ENCODE measurements around the gene GREB1.
A peak's percentile ranks its signal among the peaks of the same experiment; 100 is the strongest.
"Not testable (repeated sequence)": the region's sequence is repeated elsewhere in the genome, so short reads cannot be mapped to it uniquely, and the experiment has no call there.

The GREB1 gene

GRCh38 chr2:11659115-11659475 is 125.2 kb downstream of the GREB1 start:
- H3K27me3 Mint-ChIP-seq (ENCODE audit: low read depth) = no peaks in the 10 kb centered on the region
- no peak overlapping the region for H3K27ac Mint-ChIP-seq
- no peak for DNase-seq (ENCODE audit: low spot score)
- H3K36me3 Mint-ChIP-seq (ENCODE audit: low read depth) = no peaks in the 10 kb centered on the region
- H3K9me3 Mint-ChIP-seq = peaks cover 11% of the 10 kb centered on the region
- H3K4me1 Mint-ChIP-seq (ENCODE audit: low read depth) = no peaks in the 10 kb centered on the region
- H3K4me3 Mint-ChIP-seq = no peak overlapping the region

GRCh38 chr2:11659851-11660250 is 126.0 kb downstream of the GREB1 start:
- no peaks in the 10 kb centered on the region for H3K27me3 Mint-ChIP-seq (ENCODE audit: low read depth)
- H3K27ac Mint-ChIP-seq = no peak overlapping the region
- no peaks in the 10 kb centered on the region for H3K4me1 Mint-ChIP-seq (ENCODE audit: low read depth)
- H3K9me3 Mint-ChIP-seq = peaks cover 11% of the 10 kb centered on the region
- no peak for DNase-seq (ENCODE audit: low spot score)
- H3K4me3 Mint-ChIP-seq = no peak overlapping the region
- H3K36me3 Mint-ChIP-seq (ENCODE audit: low read depth) = no peaks in the 10 kb centered on the region

GRCh38 chr2:11660396-11660795 is 126.6 kb downstream of the GREB1 start:
- DNase-seq (ENCODE audit: low spot score); H3K4me1 Mint-ChIP-seq (ENCODE audit: low read depth); H3K27ac Mint-ChIP-seq; H3K36me3 Mint-ChIP-seq (ENCODE audit: low read depth); H3K27me3 Mint-ChIP-seq (ENCODE audit: low read depth); H3K4me3 Mint-ChIP-seq: not testable (repeated sequence)
- H3K9me3 Mint-ChIP-seq = peaks cover 11% of the 10 kb centered on the region

- Mint-ChIP-seq H3K4me3 (no peak overlapping the region), H3K9me3 (peaks cover 11% of the 10 kb centered on the region), H3K27ac (no peak overlapping the region), H3K4me1 (ENCODE audit: low read depth) (peaks cover 2% of the 10 kb centered on the region), H3K36me3 (ENCODE audit: low read depth) (no peaks in the 10 kb centered on the region), H3K27me3 (ENCODE audit: low read depth) (no peaks in the 10 kb centered on the region)
- no peak for DNase-seq (ENCODE audit: low spot score)
Observed at GRCh38 chr2:11661891-11662435, 128.1 kb downstream of the GREB1 start.

- no peaks in the 10 kb centered on the region for H3K36me3 Mint-ChIP-seq (ENCODE audit: low read depth)
- no peak for DNase-seq (ENCODE audit: low spot score)
- H3K4me1 Mint-ChIP-seq (ENCODE audit: low read depth) = peaks cover 2% of the 10 kb centered on the region
- H3K9me3 Mint-ChIP-seq = peaks cover 11% of the 10 kb centered on the region
- H3K4me3 Mint-ChIP-seq = no peak overlapping the region
- no peak overlapping the region for H3K27ac Mint-ChIP-seq
- H3K27me3 Mint-ChIP-seq (ENCODE audit: low read depth) = no peaks in the 10 kb centered on the region
Observed at GRCh38 chr2:11662882-11663281, 129.0 kb downstream of the GREB1 start.

- DNase-seq (ENCODE audit: low spot score) = no peak
- Mint-ChIP-seq H3K27me3 (ENCODE audit: low read depth) (peaks cover under 1% of the 10 kb centered on the region), H3K4me3 (no peak overlapping the region), H3K4me1 (ENCODE audit: low read depth) (peaks cover 2% of the 10 kb centered on the region), H3K27ac (no peak overlapping the region), H3K36me3 (ENCODE audit: low read depth) (no peaks in the 10 kb centered on the region), H3K9me3 (peaks cover 11% of the 10 kb centered on the region)
Observed at GRCh38 chr2:11663427-11663826, 129.6 kb downstream of the GREB1 start.

GRCh38 chr2:11665028-11665427 is 131.2 kb downstream of the GREB1 start:
- Mint-ChIP-seq H3K4me3 (no peak overlapping the region), H3K27me3 (ENCODE audit: low read depth) (peaks cover 5% of the 10 kb centered on the region), H3K27ac (no peak overlapping the region), H3K36me3 (ENCODE audit: low read depth) (no peaks in the 10 kb centered on the region), H3K4me1 (ENCODE audit: low read depth) (peaks cover 2% of the 10 kb centered on the region), H3K9me3 (peaks cover 11% of the 10 kb centered on the region)
- no peak for DNase-seq (ENCODE audit: low spot score)

- no peak overlapping the region for H3K27ac Mint-ChIP-seq
Observed at GRCh38 chr2:11665510-11666362, 131.9 kb downstream of the GREB1 start.

GRCh38 chr2:11667194-11667593 is 133.3 kb downstream of the GREB1 start:
- Mint-ChIP-seq H3K27ac (no peak overlapping the region), H3K27me3 (ENCODE audit: low read depth) (peaks cover 12% of the 10 kb centered on the region)

More at GRCh38 chr2:11665510-11666362, 131.9 kb downstream of the GREB1 start:
- H3K9me3 Mint-ChIP-seq = peaks cover 11% of the 10 kb centered on the region
- DNase-seq (ENCODE audit: low spot score) = no peak
- H3K36me3 Mint-ChIP-seq (ENCODE audit: low read depth) = no peaks in the 10 kb centered on the region
- no peak overlapping the region for H3K4me3 Mint-ChIP-seq
- H3K27me3 Mint-ChIP-seq (ENCODE audit: low read depth) = peaks cover 12% of the 10 kb centered on the region
- peaks cover 6% of the 10 kb centered on the region for H3K4me1 Mint-ChIP-seq (ENCODE audit: low read depth)

GRCh38 chr2:11667866-11668637 is 134.2 kb downstream of the GREB1 start:
- H3K4me1 Mint-ChIP-seq (ENCODE audit: low read depth) = peaks cover 8% of the 10 kb centered on the region
- peaks cover 3% of the 10 kb centered on the region for H3K9me3 Mint-ChIP-seq
- H3K36me3 Mint-ChIP-seq (ENCODE audit: low read depth) = no peaks in the 10 kb centered on the region
- peaks cover 14% of the 10 kb centered on the region for H3K27me3 Mint-ChIP-seq (ENCODE audit: low read depth)
- no peak for DNase-seq (ENCODE audit: low spot score)
- H3K27ac Mint-ChIP-seq = no peak overlapping the region
- no peak overlapping the region for H3K4me3 Mint-ChIP-seq

More at GRCh38 chr2:11667194-11667593, 133.3 kb downstream of the GREB1 start:
- H3K9me3 Mint-ChIP-seq = peaks cover 7% of the 10 kb centered on the region
- H3K36me3 Mint-ChIP-seq (ENCODE audit: low read depth) = no peaks in the 10 kb centered on the region
- DNase-seq (ENCODE audit: low spot score) = no peak
- H3K4me3 Mint-ChIP-seq = no peak overlapping the region
- H3K4me1 Mint-ChIP-seq (ENCODE audit: low read depth) = peaks cover 6% of the 10 kb centered on the region

GRCh38 chr2:11669454-11670291 is 135.8 kb downstream of the GREB1 start, which contains the start of gene NTSR2:
Gene NTSR2 (minus strand): TSS chr2:11670195. CDS start chr2:11670129, 66 bp downstream.
- peak; percentile 45 for DNase-seq (ENCODE audit: low spot score)
- Mint-ChIP-seq H3K36me3 (ENCODE audit: low read depth) (no peaks in the 10 kb centered on the region), H3K27me3 (ENCODE audit: low read depth) (peaks cover 16% of the 10 kb centered on the region), H3K4me1 (ENCODE audit: low read depth) (peaks cover 10% of the 10 kb centered on the region), H3K9me3 (no peaks in the 10 kb centered on the region), H3K4me3 (no peak within 1 kb of the TSS), H3K27ac (no peak within 1 kb of the TSS)

- peaks cover 8% of the 10 kb centered on the region for H3K4me1 Mint-ChIP-seq (ENCODE audit: low read depth)
- H3K27ac Mint-ChIP-seq = no peak overlapping the region
- H3K9me3 Mint-ChIP-seq = no peaks in the 10 kb centered on the region
- no peaks in the 10 kb centered on the region for H3K36me3 Mint-ChIP-seq (ENCODE audit: low read depth)
- no peak overlapping the region for H3K4me3 Mint-ChIP-seq
- H3K27me3 Mint-ChIP-seq (ENCODE audit: low read depth) = peaks cover 37% of the 10 kb centered on the region
- no peak for DNase-seq (ENCODE audit: low spot score)
Observed at GRCh38 chr2:11672407-11672806, 138.6 kb downstream of the GREB1 start.

GRCh38 chr2:11674983-11675382 is 141.1 kb downstream of the GREB1 start:
- peaks cover 44% of the 10 kb centered on the region for H3K27me3 Mint-ChIP-seq (ENCODE audit: low read depth)
- no peaks in the 10 kb centered on the region for H3K9me3 Mint-ChIP-seq
- H3K27ac Mint-ChIP-seq = no peak overlapping the region
- peaks cover 8% of the 10 kb centered on the region for H3K4me1 Mint-ChIP-seq (ENCODE audit: low read depth)
- no peak for DNase-seq (ENCODE audit: low spot score)
- H3K4me3 Mint-ChIP-seq = no peak overlapping the region
- H3K36me3 Mint-ChIP-seq (ENCODE audit: low read depth) = no peaks in the 10 kb centered on the region
